GM19463 (cell line): ENCODE results near the gene SLC9A9.
"Not testable (repeated sequence)": the region's sequence is repeated elsewhere in the genome, so short reads cannot be mapped to it uniquely, and the experiment has no call there.

Experiments used
- ATAC-seq: cut with Tn5 transposase; IDR thresholded peaks from one replicate; pipeline ENCODE4 v1.9.1; 2021; ENCODE audit warnings: mild to moderate bottlenecking, moderate library complexity; ENCODE audit not compliant: unreplicated experiment

SLC9A9 gene

DNA sequence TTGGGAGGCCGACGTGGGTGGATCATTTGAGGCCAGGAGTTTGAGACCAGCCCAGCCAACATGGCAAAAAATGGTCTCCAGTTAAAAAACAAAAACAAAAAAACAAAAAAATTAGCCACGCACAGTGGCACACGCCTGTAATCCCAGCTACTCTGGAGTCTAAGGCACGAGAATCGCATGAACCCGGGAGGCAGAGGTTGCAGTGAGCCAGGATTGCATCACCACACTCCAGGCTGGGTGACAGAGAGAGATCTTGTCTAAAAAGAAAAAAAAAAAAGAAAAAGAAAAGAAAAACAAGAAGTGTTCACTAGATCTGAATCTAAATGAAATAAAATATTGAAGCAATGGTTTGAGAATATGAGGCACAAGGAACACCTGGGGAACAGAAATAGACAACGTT is 36.7 kb downstream of the SLC9A9 start:
- no peak for ATAC-seq

DNA sequence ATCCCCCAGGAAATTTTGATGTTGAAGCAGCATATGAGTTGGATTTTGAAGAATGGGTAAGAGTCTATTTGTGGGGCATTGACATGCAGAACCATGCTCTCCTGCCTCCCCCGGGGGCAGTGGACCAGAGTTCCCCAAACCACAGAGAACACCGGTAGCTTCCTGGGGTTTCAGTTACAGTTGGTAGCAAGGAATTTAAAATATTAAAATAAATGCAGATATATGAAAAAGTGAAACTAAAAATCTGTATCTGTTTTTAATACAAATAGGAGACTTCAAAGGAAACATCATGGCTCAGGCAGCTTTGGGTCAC is 37.4 kb downstream of the SLC9A9 start:
- ATAC-seq: no peak

DNA sequence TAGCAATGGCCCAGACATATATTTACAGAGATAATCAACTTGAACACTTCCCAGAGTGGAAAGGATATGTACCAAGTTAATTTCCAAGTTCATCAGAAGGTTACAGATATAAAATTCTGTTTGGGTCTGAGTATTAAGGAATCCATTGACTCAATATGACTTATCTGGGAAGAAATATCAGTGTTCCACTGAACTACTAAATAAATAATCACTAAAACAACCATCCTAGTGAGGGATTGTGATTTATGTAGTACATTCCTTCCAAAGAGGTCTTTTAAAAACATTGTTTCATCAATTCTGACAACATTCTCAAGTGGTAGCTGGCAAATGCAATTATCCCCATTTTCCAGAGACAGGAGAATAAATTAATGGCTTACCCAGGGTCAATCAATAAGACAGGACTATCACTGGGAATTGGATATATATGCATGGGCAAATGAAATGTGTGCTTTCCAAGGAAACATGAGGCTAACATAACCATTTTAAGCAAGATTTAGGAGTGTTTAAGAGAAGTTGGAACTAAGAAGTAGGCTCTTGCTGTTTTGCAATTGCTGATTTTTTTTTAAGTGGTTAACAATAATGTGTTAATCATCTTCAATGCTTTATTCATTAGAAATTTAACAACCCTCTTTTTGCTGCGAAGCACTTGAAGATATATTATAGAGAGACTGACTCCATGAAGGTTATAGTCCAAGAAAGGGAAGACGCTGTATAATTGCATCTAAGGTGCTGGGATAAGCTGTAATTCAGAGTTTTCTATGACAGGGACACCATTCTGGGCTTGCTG is 37.9 kb downstream of the SLC9A9 start:
- ATAC-seq: no peak

DNA sequence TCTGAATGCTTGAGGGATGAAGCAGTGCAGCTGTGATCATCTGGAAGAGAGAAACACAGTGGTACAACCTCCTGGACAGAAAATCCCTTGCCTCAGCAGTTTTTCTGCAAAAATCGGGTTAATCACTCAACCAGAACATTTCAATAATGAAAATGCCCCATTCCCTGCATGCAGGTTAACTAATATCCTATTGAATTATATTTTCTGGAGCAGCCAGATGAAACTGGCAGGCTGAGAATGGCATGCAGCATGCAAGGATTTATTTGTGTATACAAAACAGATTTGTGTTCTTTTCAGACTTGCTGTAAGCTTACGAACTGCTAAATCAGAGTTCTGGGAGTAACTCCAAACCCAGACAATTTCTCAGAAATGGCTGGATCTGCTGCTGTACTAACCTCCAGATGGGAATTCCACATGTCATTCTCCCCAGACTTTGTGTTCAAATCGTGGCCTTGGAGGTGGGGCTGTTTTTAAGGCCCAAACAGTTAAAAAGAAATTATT is 39.1 kb downstream of the SLC9A9 start:
- ATAC-seq: no peak

DNA sequence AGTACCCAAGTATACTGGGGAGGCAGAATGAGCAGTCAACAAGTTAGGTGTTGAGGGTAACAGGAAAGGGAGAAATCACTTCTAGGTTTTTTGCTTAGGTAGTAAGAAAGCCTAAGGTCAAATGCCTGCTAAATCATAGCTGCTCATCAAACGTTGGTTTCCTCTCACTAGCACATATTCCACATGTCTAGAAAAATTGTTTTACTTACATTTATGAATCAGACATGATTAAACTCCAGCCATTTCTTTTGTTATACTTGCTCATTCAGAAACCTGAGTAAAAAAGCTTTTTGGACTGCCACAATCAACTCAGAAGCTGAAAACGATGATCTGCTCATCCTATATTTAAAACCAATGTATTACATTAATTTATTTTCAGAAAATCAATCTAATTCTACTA is 40.2 kb downstream of the SLC9A9 start:
- ATAC-seq: no peak

DNA sequence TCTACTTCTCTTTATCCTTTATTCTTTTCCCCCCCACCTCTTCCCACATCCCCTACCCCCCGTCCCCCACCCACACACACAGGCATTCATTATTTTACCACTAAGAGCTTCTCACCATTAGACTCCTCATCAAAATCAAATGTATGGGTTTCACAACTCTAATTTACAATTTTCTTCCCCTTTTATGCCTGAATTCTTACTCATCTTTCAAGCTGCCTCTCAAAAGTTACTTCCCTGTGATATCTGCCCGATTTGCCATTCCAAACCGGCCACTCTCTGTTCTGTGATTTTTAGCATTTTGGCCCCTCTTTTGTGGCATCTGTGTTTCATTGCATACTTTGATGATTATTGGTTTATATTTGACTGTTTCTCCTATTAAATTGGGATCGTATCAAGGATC is 42.2 kb downstream of the SLC9A9 start:
- no peak for ATAC-seq

DNA sequence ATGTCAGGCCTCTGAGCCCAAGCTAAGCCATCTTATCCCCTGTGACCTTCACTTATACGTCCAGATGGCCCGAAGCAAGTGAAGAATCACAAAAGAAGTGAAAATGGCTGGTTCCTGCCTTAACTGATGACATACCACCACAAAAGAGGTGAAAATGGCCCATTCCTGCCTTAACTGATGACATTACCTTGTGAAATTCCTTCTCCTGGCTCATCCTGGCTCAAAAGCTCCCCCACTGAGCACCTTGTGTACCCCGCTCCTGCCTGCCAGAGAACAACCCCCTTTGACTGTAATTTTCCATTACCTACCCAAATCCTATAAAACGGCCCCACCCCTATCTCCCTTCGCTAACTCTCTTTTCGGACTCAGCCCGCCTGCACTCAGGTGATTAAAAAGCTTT is 42.8 kb downstream of the SLC9A9 start:
- not testable (repeated sequence) for ATAC-seq

DNA sequence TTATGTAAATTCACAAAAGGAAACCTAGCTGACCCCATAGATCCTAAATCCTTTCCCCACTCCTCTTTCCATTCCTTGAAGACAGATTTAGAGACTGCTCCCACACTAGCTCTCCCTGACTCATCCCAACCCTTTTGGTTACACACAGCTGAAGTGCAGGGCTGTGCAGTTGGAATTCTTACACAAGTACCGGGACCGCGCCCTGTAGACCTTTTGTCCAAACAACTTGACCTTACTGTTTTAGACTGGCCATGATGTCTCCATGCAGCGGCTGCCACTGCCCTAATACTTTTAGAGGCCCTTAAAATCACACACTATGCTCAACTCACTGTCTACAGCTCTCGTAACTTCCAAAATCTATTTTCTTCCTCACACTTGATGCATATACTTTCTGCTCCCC is 47.2 kb downstream of the SLC9A9 start:
- ATAC-seq: not testable (repeated sequence)

DNA sequence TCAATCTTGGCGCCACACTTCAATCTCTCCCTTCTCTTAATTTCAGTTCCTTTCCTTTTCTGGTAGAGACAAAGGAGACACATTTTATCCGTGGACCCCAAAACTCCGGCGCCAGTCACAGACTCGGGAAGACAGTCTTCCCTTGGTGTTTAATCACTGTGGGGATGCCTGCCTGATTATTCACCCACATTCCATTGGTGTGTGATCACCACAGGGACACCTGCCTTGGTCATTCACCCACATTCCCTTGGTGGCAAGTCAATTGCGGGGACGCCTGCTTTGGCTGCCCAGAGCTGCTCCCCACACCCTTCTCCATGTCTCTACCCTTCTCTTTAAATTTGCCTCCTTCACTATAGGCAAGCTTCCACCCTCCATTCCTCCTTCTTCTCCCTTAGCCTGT is 50.1 kb downstream of the SLC9A9 start:
- ATAC-seq: not testable (repeated sequence)

DNA sequence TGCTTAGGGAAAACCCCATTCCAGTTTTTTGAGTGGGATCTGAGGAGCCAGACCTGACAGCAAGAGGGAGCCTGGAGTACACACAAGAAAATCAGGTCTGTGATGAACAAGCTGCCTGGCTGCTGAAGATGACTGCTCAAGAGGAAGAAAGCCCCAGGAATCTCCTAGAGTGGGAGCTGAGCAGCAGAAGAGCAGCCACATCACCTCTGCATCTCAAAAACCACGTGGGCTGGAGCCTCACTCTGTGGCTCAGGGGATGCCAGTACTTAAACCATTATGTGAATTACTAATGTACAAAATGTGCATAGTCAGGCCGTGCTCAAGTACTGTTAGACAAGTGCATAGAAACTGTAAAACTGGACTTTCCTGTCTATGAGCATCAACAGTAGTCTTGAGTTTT is 52.4 kb downstream of the SLC9A9 start:
- ATAC-seq: no peak

DNA sequence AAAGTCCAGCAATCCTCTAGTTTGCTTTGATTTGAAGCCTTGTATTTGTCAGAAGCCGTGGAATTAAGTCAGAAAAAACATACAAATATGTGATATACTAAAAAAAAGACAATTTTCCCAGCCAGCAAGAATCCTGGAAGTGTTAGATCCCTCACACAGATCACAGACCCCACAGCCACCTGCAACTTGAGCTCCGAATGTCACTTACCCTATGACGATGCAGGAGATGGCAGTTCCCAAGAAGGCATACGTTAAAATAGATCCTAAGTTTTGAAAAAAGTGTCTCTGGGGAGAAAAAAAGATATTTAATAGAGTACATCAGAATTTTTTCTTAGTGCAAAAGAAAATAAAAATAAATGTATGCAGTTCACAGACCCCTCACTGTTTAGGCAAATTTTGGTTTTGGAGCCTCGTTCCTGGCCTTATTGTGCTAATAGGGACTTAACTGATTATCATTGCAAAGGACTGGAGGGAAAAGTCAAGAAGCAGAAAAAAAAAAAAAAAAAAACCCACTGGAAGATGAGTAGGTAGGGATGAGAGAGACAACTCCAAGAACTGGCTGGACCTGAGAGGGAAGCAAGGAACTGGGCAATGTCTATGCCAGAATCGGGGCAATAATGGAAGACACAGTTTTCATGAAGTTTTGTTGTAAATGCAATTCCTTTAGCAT is 53.3 kb downstream of the SLC9A9 start:
- no peak for ATAC-seq

DNA sequence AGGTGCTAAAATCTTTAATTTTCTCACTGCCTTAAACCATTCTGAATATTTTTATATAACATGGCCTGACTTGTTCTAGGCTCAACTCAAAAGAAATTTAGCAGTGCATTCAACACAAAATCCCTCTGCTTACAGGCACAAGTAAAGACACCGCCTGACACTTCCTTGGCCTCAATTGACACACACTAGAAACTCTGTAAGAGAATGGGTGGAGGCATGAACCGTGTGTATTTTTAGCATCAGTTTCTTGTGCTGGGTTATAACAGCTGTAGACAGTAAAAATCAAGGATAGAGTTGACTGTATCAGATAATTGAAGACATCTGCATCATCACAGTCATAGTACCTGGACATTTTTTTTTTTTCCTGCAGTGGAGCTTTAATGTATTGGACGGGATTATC is 54.3 kb downstream of the SLC9A9 start:
- no peak for ATAC-seq

DNA sequence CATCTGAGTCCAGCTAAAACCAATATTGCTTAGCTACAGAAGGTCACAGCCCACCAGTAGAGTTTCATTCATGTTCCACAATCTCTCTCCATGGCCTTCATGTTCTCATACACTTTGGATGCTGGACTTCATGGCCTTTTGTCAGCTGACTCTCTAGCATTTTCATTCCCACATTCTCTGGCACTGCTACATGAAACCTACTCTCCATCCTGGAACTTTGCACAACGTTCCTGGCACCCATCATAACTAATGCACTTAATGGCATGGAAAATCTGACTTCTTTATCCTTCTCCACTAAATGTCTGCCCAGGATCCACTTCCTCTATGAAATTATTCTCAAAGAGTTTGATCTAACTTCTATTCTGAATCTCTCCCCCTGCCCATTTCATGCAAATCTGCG is 56.9 kb downstream of the SLC9A9 start:
- no peak for ATAC-seq

DNA sequence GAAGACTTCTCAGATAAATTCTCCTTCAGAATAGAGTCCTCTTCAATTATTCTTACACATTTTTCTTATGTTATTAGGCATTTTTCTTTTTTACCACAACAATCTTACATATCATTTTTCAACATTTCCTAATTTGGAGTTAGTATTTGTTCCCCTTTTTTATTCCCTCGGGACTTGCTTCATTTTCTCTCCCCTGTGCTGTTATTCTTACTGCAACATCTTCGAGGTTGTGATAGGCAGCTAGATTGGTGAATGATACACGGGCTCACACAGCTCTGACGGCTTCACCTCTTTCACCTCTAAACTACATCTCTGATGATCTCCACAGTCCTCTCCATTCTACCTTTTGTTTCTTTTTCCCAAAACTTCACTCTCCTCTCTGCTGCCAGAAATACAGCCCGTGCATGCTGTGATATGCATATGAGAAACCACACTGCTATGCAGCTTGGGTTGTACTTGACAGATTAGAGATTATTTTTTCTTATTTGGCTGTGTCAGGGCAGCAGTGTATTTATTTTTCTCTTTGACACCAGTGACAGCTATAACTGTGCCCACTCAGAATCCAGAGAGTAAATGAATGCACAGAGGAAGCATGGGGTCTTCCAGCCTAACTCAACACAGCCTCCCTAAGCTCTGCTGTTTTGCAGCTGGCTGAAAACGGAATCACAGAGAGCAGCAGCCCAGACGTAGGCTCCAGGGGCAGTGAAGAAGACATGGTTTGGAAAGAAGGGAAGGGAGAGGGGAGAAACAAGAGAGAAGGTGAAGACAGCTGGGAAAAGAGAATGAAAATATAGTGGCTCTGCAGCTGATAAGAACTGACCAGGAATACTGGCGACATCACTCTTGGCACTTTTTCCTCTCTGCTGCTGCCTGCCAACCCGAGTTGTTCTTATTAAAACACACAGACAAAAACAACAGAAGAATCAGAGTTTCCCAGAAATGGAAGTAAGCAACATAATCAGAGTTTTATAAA is 61.8 kb downstream of the SLC9A9 start:
- no peak for ATAC-seq

DNA sequence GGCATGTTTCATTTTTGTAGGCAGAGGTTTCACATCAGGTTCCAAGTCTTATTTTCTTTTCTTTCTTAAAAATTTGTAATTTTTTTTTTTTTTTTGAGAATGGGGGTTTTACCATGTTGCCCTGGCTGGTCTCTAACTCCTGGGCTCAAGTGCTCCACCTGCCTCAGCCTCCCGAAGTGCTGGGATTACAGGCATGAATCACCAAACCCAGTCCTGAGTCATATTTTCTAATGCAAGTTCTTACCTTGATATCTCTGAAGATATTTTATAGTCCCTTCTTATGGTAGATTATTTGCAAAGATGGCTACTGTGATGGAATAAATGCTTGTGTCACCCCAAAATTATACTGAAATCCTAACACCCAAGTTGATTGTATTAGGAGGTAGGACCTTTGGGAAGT is 63.8 kb downstream of the SLC9A9 start:
- no peak for ATAC-seq

DNA sequence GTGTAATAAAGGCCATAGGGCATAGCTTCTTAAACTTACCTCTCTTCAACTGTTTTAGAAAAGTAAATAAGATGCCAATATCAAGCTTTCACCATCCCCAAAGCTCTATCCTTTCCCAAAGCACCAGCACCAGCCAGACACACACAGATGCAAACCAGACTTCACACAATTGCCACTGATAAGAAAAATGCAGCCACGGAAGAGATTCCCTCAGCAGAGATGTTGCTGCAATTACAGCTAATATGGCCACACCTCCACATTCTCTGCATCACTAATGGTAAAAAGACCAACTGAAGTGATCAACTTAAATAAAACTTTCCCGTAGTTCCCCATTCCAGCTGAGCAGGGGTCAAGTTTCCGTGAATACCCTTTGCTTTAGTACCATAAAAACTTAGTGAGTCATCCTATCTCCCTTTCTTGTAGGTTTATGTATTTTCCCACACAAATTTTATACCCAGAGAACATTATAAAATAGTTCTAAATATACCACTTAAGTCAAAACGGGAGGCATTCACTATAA is 64.4 kb downstream of the SLC9A9 start:
- no peak for ATAC-seq

DNA sequence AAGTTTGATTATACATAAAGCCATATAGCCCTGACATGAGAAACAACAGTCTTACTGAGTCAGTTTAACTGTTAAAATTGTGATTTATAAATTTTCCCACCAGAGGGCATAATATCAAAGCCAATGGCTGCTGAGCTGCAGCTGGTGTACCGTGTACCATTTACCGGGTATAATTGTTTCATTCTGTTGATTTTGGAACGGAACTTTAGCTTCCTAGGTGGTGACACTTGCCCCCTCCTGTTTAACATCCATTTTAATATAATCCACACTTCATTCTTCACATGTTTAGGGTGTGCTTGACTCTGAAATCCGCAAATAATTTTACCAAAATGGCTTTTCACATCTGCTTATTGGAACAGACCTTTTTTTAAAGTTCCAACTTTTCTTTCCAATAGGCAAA is 72.8 kb downstream of the SLC9A9 start:
- ATAC-seq: peak; percentile 93

DNA sequence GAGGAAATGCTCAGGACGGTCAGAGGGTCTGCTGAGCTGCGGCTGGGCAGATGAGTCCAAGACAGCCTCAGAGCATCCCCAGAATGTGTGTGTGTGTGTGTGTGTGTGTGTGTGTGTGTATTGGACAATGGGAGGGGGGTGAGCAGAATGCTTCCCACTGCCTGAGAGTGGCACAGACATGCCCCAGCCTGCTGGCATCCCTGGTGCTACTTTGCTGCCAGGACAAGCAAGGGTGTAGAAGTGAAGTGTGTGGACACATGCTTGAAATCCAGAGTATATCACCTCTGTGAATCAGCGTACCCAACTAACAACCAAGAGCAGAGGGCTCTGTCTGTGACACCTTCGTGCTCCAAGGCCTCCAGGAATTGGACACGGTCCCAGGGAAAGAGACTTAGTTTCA is 76.3 kb downstream of the SLC9A9 start:
- no peak for ATAC-seq

DNA sequence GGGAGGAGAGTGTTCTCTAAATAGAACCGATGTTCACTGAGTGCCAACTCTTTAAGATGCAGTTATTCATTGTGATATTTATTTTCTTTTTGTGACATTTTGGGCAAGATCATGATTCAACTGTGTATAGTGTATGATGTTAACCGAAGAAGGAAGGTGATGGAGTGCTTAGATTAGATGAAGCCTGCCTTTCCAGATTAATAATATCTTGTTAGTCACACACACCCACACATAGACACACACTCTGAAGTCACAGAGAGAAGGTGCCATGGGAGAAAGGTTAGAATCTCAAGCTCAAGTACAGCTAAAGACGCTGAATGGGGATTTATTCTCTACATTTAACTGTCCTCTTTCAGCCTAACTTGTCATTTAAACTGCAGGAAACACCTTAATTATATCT is 77.0 kb downstream of the SLC9A9 start:
- no peak for ATAC-seq

DNA sequence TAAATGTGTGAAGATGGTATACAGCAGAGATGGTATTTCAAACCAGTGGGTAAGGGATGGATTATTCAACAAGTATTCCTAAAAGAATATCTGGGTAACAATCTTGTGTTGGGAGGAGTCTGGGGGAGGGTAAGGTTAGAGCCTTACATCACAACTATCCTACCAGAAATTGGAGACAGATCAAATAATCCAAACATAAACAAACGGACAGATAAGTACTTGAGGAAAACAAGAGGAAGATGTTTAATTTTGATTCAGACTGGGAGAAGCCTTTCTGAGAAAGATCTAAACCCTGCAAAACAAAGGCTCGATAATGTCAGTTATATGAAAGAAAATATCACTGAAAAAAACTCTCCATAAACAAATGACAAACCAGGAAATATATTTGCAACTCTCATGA is 77.9 kb downstream of the SLC9A9 start:
- ATAC-seq: no peak

DNA sequence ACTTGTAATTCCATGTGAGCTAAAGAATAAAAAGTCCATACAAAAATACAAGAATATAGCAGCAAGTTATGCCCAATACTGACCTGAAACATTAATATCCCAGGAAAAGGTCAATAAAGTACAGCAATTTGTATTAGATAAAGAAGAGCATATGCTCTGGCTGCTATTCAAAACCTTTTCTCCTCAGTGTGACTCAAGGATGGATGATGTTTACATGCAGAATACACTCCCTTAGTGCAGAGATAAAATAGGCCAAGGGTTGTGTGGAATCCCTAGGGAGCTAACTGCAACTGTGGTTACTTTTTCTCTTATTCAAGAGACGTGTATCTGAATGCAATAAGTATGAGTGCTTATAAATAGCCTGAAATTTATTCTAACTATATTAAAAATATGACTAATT is 78.7 kb downstream of the SLC9A9 start:
- no peak for ATAC-seq
